ENCODE measurements around the gene RP2. TPM values are rescaled to one million over a fixed set of nuclear protein-coding genes. Genes with fewer than 3 reads are reported as not detected.

Gene RP2
- total and polyA plus RNA-seq, 9 of the 15 experiments (the other 6 are each of a cell fraction or from before 2014, with no cell fraction given), result 2.0 to 6.9 (median 3.5) TPM

- TF ChIP-seq ZNF318 (IDR thresholded peaks at IDR 0.05; ENCODE audit: borderline replicate concordance in 1 of 2, low read depth in 1 of 2), result no peak
Observed at GRCh38 chrX:46844913-46845312, 8.1 kb downstream of the RP2 start (continued).

GRCh38 chrX:46849933-46850332 is 13.1 kb downstream of the RP2 start:
- no peak overlapping the region for H3K4me3 ChIP-seq
- in situ Hi-C loops (cut with MboI) (no loop called here), intact Hi-C loops (cut with micrococcal nuclease) (no loop called here)
- H3K4me1 ChIP-seq (replicated peaks in 1 of 2; ENCODE audit: control insufficient read depth in 2 of 2, insufficient read depth in 2 of 2, low read length in 2 of 2), result no peaks in the 10 kb centered on the region
- ChIA-PET POLR2A (interaction anchor here (1.4 to 2.4 kb wide), 2 partner anchors 10 to 13 kb away, joined by 3 to 9 read pairs; partner anchors contain the start of gene RP2), CTCF (ENCODE audit: low intra/inter-chr PET ratio) (no interaction called here)
- no peaks in the 10 kb centered on the region for H3K27me3 ChIP-seq (ENCODE audit: control insufficient read depth in 2 of 2, insufficient read depth in 2 of 2, low read length in 2 of 2)
- no peak for ATAC-seq
- no peak overlapping the region for H3K27ac ChIP-seq (ENCODE audit: extremely low read depth, low read depth, low read length)
- no peak for FAIRE-seq
- no peaks in the 10 kb centered on the region for H3K9me1 ChIP-seq (ENCODE audit: control insufficient read depth, insufficient read depth, low read length)
- H3K79me2 ChIP-seq (ENCODE audit: control insufficient read depth, insufficient read depth, low read length), result 0 out of 3 replicates have a peak, but pooled peaks cover under 1% of the 10 kb centered on the region
- H3K36me3 ChIP-seq (ENCODE audit: control insufficient read depth, insufficient read depth, low read length), result no peaks in the 10 kb centered on the region
- no peak overlapping the region for H3K4me2 ChIP-seq (ENCODE audit: insufficient read depth, low read length)
- no peak for DNase-seq (ENCODE audit: extremely low read depth in 1 of 4, low spot score in 3 of 4)
- H4K20me1 ChIP-seq (replicated peaks; ENCODE audit: control insufficient read depth, insufficient read depth, low read length), result no peaks in the 10 kb centered on the region
- no peak overlapping the region for H2AFZ ChIP-seq (ENCODE audit: low read depth, low read length)
- H3K9me3 ChIP-seq (replicated peaks; ENCODE audit: control insufficient read depth, insufficient read depth, low read depth, low read length), result no peaks in the 10 kb centered on the region
- no TSS peak for BruUV-seq (replicated peaks)
- H3K9ac ChIP-seq (ENCODE audit: insufficient read depth in 1 of 2, low read depth in 2 of 2, low read length in 2 of 2), result no peak overlapping the region
- TF ChIP-seq STAG1 (CRISPR knock-in tag; IDR thresholded peaks at IDR 0.05; ENCODE audit: borderline replicate concordance) (no peak), SAFB (IDR thresholded peaks at IDR 0.05; ENCODE audit: borderline replicate concordance, low read depth, low read length) (no peak), MAFK (IDR thresholded peaks at IDR 0.05; ENCODE audit: low read length) (no peak), ZNF609 (CRISPR knock-in tag; IDR thresholded peaks at IDR 0.05; ENCODE audit: borderline replicate concordance) (no peak), PYGO2 (tag; IDR thresholded peaks at IDR 0.05) (no peak), NR4A1 (CRISPR knock-in tag; IDR thresholded peaks at IDR 0.05) (no peak), NR4A1 (tag; IDR thresholded peaks at IDR 0.05) (no peak)

Data from K562 (cell line).